Measurements from ENCODE around the gene ABLIM1.
"Not testable (repeated sequence)": the region's sequence is repeated elsewhere in the genome, so short reads cannot be mapped to it uniquely, and the experiment has no call there.

Gene ABLIM1

GRCh38 chr10:114658175-114658574 lies at the start of gene ABLIM1:
TSS of gene ABLIM1 (minus strand) at chr10:114658275. CDS start at chr10:114658200, 75 bp downstream.
- DNase-seq (ENCODE audit: low spot score) = no peak

- DNase-seq (ENCODE audit: low spot score) = no peak
Observed at GRCh38 chr10:114706458-114707055, 48.5 kb upstream of the ABLIM1 start.

- no peak for DNase-seq (ENCODE audit: low spot score)
Observed at GRCh38 chr10:114704679-114705078, 46.6 kb upstream of the ABLIM1 start.

- DNase-seq (ENCODE audit: low spot score) = peak; percentile 19
Observed at GRCh38 chr10:114703377-114704107, 45.5 kb upstream of the ABLIM1 start.

GRCh38 chr10:114698271-114699061 lies 40.4 kb upstream of the ABLIM1 start:
- DNase-seq (ENCODE audit: low spot score) = peak; percentile 22

GRCh38 chr10:114697061-114697598 lies 39.1 kb upstream of the ABLIM1 start:
- peak; percentile 7 for DNase-seq (ENCODE audit: low spot score)

- not testable (repeated sequence) for DNase-seq (ENCODE audit: low spot score)
Observed at GRCh38 chr10:114696301-114696700, 38.2 kb upstream of the ABLIM1 start.

- DNase-seq (ENCODE audit: low spot score) = no peak
Observed at GRCh38 chr10:114694752-114695151, 36.7 kb upstream of the ABLIM1 start.

GRCh38 chr10:114694062-114694461 lies 36.0 kb upstream of the ABLIM1 start:
- DNase-seq (ENCODE audit: low spot score) = no peak

GRCh38 chr10:114691442-114691941 lies 33.4 kb upstream of the ABLIM1 start:
- DNase-seq (ENCODE audit: low spot score) = peak; percentile 32

- no peak for DNase-seq (ENCODE audit: low spot score)
Observed at GRCh38 chr10:114688786-114689185, 30.7 kb upstream of the ABLIM1 start.

- no peak for DNase-seq (ENCODE audit: low spot score)
Observed at GRCh38 chr10:114687459-114687858, 29.4 kb upstream of the ABLIM1 start.

- DNase-seq (ENCODE audit: low spot score) = no peak
Observed at GRCh38 chr10:114686013-114686412, 27.9 kb upstream of the ABLIM1 start.

GRCh38 chr10:114685456-114685855 lies 27.4 kb upstream of the ABLIM1 start:
- no peak for DNase-seq (ENCODE audit: low spot score)

- DNase-seq (ENCODE audit: low spot score) = peak; percentile 58
Observed at GRCh38 chr10:114684822-114685209, 26.7 kb upstream of the ABLIM1 start.

GRCh38 chr10:114684084-114684821 lies 26.2 kb upstream of the ABLIM1 start:
- DNase-seq (ENCODE audit: low spot score) = peak; percentile 57

GRCh38 chr10:114683593-114683992 lies 25.5 kb upstream of the ABLIM1 start:
- no peak for DNase-seq (ENCODE audit: low spot score)

GRCh38 chr10:114683162-114683561 lies 25.1 kb upstream of the ABLIM1 start:
- DNase-seq (ENCODE audit: low spot score) = no peak

- DNase-seq (ENCODE audit: low spot score) = no peak
Observed at GRCh38 chr10:114682532-114682931, 24.5 kb upstream of the ABLIM1 start.

GRCh38 chr10:114682121-114682520 lies 24.0 kb upstream of the ABLIM1 start:
- DNase-seq (ENCODE audit: low spot score) = no peak

GRCh38 chr10:114681542-114681941 lies 23.5 kb upstream of the ABLIM1 start:
- DNase-seq (ENCODE audit: low spot score) = no peak
